ENCODE data around the gene CKAP2L. TPM values are rescaled to one million over a fixed set of nuclear protein-coding genes. Genes with fewer than 3 reads are reported as not detected.

The CKAP2L gene
- total and polyA plus RNA-seq, 9 of the 15 experiments (the other 6 are each of a cell fraction or from before 2014, with no cell fraction given), result 10.4 to 21.9 (median 14.2) TPM

- TF ChIP-seq ZNF3 (CRISPR knock-in tag; IDR thresholded peaks at IDR 0.05) (0 out of 2 replicates have a peak, but pooled peaks have one; percentile 46), NKRF (IDR thresholded peaks at IDR 0.05; ENCODE audit: borderline replicate concordance) (peak; percentile 37; the same call in 1 of the 2 replicates), SIN3B (IDR thresholded peaks at IDR 0.05; ENCODE audit: low read depth) (no peak), TSC22D4 (tag; IDR thresholded peaks at IDR 0.05) (no peak), NFIX (CRISPR knock-in tag; IDR thresholded peaks at IDR 0.05; ENCODE audit: low read depth) (no peak), VEZF1 (CRISPR knock-in tag; IDR thresholded peaks at IDR 0.05) (peak; percentile 23; the same call in 1 of the 2 replicates), CREBBP (IDR thresholded peaks at IDR 0.05; ENCODE audit: low read depth, low read length) (no peak), SMAD4 (CRISPR knock-in tag; conservative IDR thresholded peaks at IDR 0.05) (peak; percentile 71), NR2F6 (CRISPR knock-in tag; IDR thresholded peaks at IDR 0.05) (no peak), DMBX1 (CRISPR knock-in tag; IDR thresholded peaks at IDR 0.05; ENCODE audit: borderline replicate concordance) (peak; percentile 91; the same call in 1 of the 2 replicates), RERE (CRISPR knock-in tag; IDR thresholded peaks at IDR 0.05; ENCODE audit: borderline replicate concordance) (no peak), ZNF668 (CRISPR knock-in tag; IDR thresholded peaks at IDR 0.05) (peak; percentile 85), FOSL1 (tag; conservative IDR thresholded peaks at IDR 0.05) (peak; percentile 76), POLR2G (IDR thresholded peaks at IDR 0.05; ENCODE audit: low read depth, low read length) (no peak), ZBTB49 (CRISPR knock-in tag; IDR thresholded peaks at IDR 0.05; ENCODE audit: borderline replicate concordance) (no peak)
Measured at GRCh38 chr2:112794131-112794733, 29.8 kb upstream of the CKAP2L start (continued).
